GM06990 (cell line): Measurements from ENCODE around the gene BACE2.

Experiments
- DNase-seq: peaks from one replicate; pipeline ENCODE4 v3.0.0-alpha.2; 2011; ENCODE audit not compliant: insufficient read length; ENCODE audit errors: extremely low read depth
- H3K27me3 ChIP-seq: replicated peaks from 2 replicates; pipeline ENCODE4 v1.6.0; 2011; ENCODE audit warnings: low read length; ENCODE audit not compliant: control insufficient read depth, insufficient read depth
- H3K36me3 ChIP-seq: 2 replicates; pipeline ENCODE4 v1.5.1; 2011; ENCODE audit warnings: low read length; ENCODE audit not compliant: control insufficient read depth, insufficient read depth
- H3K4me3 ChIP-seq: replicated peaks from 2 replicates; pipeline ENCODE4 v1.5.1; 2011; ENCODE audit warnings: low read depth, mild to moderate bottlenecking, control low read depth, low read length
- TF ChIP-seq, protein P1 (sequence below): IDR thresholded peaks from 2 replicates; pipeline ENCODE4 v1.5.1; 2011; ENCODE audit warnings: low read length, control low read depth, mild to moderate bottlenecking, inconsistent platforms; ENCODE audit not compliant: insufficient read depth, poor library complexity, severe bottlenecking

BACE2 gene

DNA sequence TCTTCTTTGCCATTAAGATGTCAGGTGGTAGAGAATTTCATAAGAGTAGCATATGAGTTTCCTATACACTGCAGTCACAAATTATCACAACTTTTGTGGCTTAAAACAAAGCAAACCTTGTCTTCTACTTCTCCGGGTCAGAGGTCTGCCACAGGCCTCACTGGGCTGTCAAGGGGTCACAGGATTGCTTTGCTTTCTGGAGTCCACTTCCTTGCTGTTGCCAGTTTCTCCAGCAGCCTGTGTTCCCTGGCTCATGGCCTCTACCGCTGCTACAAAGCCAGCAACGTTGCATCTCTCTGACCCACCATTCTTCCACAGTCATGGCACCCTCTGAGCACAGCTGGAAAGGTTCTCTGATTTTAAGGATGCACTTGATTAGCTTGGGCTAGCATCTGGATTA lies 6.5 kb upstream of the BACE2 start:
- no peak overlapping the region for H3K4me3 ChIP-seq
- no peak for DNase-seq
- TF ChIP-seq, protein P1, sequence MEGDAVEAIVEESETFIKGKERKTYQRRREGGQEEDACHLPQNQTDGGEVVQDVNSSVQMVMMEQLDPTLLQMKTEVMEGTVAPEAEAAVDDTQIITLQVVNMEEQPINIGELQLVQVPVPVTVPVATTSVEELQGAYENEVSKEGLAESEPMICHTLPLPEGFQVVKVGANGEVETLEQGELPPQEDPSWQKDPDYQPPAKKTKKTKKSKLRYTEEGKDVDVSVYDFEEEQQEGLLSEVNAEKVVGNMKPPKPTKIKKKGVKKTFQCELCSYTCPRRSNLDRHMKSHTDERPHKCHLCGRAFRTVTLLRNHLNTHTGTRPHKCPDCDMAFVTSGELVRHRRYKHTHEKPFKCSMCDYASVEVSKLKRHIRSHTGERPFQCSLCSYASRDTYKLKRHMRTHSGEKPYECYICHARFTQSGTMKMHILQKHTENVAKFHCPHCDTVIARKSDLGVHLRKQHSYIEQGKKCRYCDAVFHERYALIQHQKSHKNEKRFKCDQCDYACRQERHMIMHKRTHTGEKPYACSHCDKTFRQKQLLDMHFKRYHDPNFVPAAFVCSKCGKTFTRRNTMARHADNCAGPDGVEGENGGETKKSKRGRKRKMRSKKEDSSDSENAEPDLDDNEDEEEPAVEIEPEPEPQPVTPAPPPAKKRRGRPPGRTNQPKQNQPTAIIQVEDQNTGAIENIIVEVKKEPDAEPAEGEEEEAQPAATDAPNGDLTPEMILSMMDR: no peak
- H3K27me3 ChIP-seq: no peaks in the 10 kb centered on the region
- no peaks in the 10 kb centered on the region for H3K36me3 ChIP-seq

DNA sequence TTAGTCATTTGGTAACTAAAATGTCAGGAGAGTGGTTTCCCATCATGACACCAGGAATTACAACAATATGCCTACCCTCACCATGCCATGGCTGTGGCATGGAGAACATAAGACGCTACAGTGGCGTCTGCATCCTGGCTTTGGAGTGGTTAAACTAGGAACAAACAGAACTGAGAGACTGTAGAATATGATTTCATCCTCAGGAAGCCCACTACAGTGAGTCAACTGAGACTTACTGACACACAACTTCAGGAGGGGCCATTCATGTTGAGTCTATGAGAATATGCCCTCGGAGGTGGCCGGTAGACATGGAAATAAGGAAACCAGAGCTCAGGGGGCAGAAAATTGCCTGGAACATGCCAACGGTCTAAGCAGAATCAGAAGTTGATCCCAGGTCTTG lies 5.9 kb upstream of the BACE2 start:
- Histone ChIP-seq H3K27me3 (no peaks in the 10 kb centered on the region), H3K4me3 (no peak overlapping the region), H3K36me3 (no peaks in the 10 kb centered on the region)
- DNase-seq: no peak
- TF ChIP-seq, protein P1: no peak

DNA sequence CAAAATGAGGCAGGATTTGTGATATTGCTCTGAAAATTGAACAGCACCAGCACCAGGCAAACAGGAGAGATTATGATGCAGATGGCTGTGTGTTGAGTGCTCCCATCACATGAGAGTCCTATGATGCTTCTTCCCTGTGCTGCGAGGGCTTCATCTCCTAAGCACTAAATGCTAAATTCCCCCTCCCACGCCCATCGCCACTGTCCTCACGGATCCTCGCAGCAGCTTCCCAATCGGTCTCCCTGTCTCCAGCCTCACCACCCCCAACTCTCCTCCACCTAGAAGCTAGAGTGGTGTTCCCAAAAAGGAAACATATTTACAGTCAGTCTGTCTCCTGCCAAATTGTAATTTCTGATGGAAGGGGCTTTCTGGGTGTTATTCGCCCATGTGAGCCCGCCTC lies 4.9 kb upstream of the BACE2 start:
- TF ChIP-seq, protein P1: no peak
- H3K36me3 ChIP-seq: no peaks in the 10 kb centered on the region
- DNase-seq: no peak

DNA sequence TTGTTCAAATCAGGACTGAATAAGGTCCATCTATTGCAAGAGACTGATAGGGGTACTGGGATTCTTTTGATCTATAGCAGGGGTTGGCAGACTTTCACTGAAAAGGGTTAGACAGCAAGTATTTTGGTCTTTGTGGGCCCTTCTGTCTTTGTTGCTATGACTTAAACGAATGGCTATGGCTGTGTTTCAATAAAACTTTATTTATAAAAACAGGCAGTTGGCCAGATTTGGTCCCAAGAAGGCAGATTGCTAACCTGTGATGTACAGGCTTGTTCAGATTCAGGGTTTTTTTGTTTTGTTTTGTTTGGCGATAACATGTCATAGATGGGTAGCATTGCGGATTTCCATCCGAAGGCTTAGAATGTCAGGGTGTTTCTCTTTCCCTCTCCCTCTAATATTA lies 3.9 kb upstream of the BACE2 start:
- TF ChIP-seq, protein P1: no peak
- DNase-seq: no peak

More for the DNA sequence above, 4.9 kb upstream of the BACE2 start:
- H3K27me3 ChIP-seq: no peaks in the 10 kb centered on the region; the same call in 1 of the 2 replicates
- no peak overlapping the region for H3K4me3 ChIP-seq

DNA sequence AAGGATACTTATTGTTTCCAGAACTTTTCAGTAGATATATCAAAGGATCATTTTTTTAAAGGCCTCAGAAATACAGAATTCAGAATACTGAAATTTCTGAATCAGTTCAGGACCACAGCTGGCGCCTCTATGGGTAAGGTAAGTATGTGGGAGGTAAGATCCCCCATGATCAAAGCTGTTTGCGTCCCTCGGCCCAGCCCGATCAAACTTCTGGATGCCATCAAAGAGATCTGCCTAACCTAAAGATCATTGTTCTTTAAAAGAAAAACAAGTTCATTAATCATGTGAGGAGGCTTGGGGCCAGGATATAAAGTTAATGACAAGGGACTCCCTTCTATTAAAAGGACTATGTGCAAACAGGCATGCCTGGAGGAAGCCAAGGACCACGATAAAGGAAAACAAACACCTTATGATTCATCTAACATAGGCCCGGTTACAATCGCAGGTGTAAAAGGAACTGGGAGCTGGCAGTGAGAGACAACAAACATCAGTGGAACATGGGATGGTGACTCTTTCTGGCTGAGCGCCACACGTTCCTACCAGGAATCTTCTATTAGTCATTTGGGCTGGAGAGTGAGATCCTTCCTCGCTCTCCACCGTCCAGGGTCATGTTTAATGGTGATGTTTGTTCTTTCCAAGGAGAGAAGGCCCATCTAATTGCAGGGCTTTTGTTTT lies 2.8 kb upstream of the BACE2 start:
- H3K4me3 ChIP-seq: no peak overlapping the region
- TF ChIP-seq, protein P1: no peak
- no peaks in the 10 kb centered on the region for H3K36me3 ChIP-seq
- peaks cover 2% of the 10 kb centered on the region; the same call in 1 of the 2 replicates for H3K27me3 ChIP-seq
- no peak for DNase-seq

More for the DNA sequence above, 3.9 kb upstream of the BACE2 start:
- H3K4me3 ChIP-seq: no peak overlapping the region
- H3K27me3 ChIP-seq: no peaks in the 10 kb centered on the region; the same call in 1 of the 2 replicates
- H3K36me3 ChIP-seq: no peaks in the 10 kb centered on the region
